ENCODE results near the gene ZACN. TPM values are rescaled to one million over a fixed set of nuclear protein-coding genes. Genes with fewer than 3 reads are reported as not detected.
"Not testable (repeated sequence)": the region's sequence is repeated elsewhere in the genome, so short reads cannot be mapped to it uniquely, and the experiment has no call there.

The ZACN gene
- total RNA-seq, 1 donor from 2014 or later = not detected

DNA sequence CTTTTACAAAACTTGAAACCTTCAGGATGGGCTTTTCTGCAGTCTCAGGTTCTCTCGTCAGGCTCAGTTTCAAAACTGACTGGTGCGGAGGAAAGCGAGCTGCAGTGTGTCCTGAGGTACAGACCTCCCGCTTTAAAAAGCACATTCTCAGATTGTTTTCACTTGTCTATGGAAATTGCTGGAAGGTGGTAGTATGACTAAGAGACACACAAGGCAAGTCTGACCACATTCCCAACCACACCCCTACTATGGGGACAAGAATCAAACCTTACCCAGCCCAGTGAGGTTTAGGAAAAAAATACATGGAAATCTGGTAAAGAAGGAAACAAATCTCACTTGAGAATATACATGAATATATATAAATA, 24.9 kb upstream of the ZACN start:
- DNase-seq = no peak

DNA sequence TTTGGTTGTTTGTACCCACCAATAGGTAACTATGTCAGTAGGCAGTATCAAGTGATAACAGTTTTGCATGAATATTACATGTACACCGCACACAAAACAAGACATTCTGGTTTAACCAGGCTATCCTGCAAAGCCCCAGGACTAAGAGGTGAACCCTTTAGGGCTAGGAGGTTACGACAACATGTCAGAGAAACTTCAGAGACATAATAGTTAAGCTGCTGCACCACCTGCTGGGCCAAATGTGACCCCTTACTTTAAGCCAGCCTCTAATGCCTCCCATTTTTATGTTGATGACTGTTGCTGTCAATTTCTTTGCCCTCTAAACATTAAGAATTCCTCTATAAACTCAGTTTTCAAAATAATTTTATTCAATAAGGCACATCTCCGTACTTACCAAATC, 22.1 kb upstream of the ZACN start:
- DNase-seq = no peak

GRCh38 chr17:76058264-76058663, 20.7 kb upstream of the ZACN start:
- not testable (repeated sequence) for DNase-seq

DNA sequence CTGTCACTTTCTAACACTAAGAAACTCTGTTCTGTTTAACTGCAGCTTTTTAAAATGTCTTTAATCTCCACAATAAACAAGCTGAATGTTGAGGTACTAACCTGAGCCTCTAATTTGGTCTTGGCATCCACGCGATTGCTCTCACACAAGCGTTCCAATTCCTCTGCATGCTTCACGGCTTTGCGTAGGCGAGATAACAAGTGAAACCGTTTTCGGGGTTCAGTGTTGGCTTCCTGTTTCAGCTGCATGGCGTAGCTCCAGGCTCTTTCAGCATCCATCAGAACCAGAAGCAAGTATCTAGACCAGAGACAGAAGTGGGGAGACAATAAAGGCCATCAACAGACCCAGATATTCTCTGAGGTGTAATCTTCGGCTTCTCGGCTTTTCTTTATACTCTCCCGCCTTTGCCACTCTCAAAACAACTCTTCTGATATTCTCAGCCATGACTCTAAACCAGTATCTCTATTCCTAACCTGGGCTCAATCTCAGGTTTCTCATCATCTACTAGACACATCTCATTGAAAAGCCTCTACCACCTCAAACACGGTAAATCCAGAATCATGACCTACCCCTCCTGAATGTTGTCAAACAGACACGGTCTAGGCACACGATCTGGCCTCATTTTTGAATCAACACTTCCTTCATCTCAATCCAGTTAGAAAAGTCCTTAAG, 15.0 kb upstream of the ZACN start:
- DNase-seq = no peak

DNA sequence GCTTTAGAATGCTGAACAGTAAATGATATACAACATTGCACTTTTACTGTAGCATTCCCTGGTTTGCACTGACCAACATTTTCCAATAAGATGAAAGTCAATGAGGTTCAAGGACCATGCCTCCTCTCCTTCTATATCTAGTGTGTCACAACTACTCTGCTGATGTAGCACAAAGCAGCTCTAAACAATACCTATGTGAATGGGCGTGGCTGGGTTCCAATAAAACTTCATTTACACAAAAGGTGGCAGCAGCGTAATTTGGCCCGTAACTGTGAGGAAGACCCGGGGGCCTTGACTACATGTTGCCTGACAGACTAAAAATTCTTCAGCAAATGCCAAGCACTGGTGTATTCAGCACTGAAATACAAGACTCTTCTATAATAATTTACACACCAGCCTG, 13.2 kb upstream of the ZACN start:
- no peak for DNase-seq

- no peak for DNase-seq
Measured at GRCh38 chr17:76071531-76072147, 7.3 kb upstream of the ZACN start.

GRCh38 chr17:76072148-76072858, 6.7 kb upstream of the ZACN start, which contains the start of gene SRP68:
SRP68 (minus strand) TSS chr17:76072517; CDS start chr17:76072491, 26 bp downstream.
- peak; percentile 96 for DNase-seq

DNA sequence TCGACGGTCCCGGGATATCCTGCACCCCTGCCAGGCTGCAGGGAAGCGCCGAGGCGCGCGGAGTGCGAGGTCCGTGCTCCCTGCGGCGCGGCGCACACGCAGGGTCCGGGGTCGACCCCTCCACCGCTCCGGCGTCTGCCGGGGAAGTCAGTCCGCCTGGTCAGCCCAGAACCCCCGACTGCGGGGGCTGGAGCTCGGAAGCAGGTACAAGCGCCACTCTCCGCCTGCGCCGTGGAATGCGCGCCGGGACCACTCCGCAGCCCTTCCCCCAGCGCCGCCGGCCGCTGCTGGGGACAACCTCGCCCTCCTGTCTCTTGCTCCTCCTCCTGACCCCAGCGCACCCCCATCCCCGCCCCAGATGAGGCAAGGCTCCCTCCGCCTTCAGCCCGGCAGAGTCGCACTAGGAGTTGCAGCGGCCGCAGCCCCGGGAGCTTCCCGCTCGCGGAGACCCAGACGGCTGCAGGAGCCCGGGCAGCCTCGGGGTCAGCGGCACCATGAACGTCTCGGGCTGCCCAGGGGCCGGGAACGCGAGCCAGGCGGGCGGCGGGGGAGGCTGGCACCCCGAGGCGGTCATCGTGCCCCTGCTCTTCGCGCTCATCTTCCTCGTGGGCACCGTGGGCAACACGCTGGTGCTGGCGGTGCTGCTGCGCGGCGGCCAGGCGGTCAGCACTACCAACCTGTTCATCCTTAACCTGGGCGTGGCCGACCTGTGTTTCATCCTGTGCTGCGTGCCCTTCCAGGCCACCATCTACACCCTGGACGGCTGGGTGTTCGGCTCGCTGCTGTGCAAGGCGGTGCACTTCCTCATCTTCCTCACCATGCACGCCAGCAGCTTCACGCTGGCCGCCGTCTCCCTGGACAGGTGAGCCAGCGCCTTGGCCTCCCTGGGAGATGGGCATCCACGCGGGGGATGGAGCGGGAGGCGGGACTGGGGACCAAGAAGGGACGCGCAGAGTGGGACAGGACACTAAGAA, 4.3 kb upstream of the ZACN start, which contains the start of gene GALR2:
Gene GALR2, plus strand, starts transcription at position 392 of the 974 bp plus-strand sequence. Its CDS starts 103 bp downstream, at position 495.
- DNase-seq = no peak

- no peak for DNase-seq
Measured at GRCh38 chr17:76075364-76076145, 3.4 kb upstream of the ZACN start.

- no peak for DNase-seq
Measured at GRCh38 chr17:76076146-76076764, 2.7 kb upstream of the ZACN start.

DNA sequence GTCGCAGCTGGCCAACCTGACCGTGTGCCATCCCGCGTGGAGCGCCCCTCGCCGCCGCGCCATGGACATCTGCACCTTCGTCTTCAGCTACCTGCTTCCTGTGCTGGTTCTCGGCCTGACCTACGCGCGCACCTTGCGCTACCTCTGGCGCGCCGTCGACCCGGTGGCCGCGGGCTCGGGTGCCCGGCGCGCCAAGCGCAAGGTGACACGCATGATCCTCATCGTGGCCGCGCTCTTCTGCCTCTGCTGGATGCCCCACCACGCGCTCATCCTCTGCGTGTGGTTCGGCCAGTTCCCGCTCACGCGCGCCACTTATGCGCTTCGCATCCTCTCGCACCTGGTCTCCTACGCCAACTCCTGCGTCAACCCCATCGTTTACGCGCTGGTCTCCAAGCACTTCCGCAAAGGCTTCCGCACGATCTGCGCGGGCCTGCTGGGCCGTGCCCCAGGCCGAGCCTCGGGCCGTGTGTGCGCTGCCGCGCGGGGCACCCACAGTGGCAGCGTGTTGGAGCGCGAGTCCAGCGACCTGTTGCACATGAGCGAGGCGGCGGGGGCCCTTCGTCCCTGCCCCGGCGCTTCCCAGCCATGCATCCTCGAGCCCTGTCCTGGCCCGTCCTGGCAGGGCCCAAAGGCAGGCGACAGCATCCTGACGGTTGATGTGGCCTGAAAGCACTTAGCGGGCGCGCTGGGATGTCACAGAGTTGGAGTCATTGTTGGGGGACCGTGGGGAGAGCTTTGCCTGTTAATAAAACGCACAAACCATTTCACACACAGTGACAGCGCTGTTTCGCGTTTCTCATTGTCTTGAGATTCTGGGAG, 2.0 kb upstream of the ZACN start:
- DNase-seq = peak; percentile 41

- no peak for DNase-seq
Measured at GRCh38 chr17:76077584-76078110, 1.3 kb upstream of the ZACN start.

DNA sequence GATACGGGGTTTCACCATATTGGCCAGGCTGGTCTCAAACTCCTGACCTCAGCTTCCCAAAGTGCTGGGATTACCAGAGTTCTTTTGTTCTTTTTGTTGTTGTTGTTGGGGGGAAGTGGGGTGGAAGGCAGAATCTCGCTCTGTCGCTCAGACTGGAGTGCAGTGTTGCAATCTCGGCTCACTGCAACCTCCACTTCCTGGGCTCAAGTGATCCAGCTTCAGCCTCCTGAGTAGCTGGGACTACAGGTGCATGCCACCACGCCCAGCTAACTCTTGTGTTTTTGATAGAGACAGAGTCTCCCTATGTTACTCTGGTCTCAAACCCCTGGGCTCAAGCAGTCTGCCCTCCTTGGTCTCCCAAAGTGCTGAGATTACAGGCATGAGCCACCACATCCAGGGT, 612 bp upstream of the ZACN start:
- not testable (repeated sequence) for DNase-seq

DNA sequence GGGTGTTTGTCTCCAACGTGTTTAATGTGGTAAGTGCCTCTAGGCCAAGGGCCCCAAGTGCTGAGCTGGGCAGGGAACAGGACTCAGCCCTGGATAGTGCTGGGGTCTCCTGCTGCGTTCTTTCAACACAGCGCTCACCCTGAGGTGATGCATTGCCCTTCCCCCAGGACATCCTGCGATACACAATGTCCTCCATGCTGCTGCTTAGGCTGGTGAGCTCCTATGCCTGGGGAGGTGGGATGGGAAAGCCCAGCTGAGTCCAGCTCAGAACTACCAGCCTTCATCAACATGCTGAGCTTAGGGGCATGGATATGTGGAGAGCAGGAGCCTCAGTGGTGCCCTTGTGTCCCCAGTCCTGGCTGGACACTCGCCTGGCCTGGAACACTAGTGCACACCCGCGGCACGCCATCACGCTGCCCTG, 563 bp downstream of the ZACN start:
- DNase-seq = no peak

DNA sequence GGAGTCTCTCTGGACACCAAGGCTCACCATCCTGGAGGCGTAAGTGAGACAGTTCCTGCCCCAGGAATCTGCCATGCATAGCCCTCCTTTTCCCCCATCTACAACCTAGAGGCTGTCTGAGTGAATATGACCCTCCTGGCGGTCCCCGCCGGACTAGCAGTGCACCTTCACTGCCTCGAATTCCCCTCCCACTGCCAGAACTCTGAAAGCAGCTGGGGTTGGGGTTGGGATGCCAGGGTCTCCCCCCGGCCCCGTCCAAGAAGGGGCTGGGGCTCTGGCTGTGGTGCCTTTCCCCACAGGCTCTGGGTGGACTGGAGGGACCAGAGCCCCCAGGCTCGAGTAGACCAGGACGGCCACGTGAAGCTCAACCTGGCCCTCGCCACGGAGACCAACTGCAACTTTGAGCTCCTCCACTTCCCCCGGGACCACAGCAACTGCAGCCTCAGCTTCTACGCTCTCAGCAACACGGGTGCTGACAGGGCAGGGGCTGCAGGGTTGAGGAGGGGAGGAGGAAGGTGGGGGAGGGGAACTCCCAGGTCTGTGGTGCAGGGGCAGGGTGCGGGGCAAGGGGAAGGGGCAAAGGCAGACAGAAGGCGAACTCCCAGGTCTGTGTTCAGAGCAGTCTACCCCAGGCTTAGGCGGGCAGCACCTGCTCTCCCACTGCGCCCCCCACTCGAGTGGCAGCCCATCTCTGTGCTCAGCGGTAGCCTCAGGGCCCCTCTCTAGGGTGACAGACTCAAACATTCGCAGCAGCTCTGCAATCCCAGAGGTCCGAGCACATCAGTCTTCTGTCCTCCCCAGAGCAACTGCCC, 1.2 kb downstream of the ZACN start:
- DNase-seq = no peak

GRCh38 chr17:76080768-76081287, 1.8 kb downstream of the ZACN start:
- no peak for DNase-seq

DNA sequence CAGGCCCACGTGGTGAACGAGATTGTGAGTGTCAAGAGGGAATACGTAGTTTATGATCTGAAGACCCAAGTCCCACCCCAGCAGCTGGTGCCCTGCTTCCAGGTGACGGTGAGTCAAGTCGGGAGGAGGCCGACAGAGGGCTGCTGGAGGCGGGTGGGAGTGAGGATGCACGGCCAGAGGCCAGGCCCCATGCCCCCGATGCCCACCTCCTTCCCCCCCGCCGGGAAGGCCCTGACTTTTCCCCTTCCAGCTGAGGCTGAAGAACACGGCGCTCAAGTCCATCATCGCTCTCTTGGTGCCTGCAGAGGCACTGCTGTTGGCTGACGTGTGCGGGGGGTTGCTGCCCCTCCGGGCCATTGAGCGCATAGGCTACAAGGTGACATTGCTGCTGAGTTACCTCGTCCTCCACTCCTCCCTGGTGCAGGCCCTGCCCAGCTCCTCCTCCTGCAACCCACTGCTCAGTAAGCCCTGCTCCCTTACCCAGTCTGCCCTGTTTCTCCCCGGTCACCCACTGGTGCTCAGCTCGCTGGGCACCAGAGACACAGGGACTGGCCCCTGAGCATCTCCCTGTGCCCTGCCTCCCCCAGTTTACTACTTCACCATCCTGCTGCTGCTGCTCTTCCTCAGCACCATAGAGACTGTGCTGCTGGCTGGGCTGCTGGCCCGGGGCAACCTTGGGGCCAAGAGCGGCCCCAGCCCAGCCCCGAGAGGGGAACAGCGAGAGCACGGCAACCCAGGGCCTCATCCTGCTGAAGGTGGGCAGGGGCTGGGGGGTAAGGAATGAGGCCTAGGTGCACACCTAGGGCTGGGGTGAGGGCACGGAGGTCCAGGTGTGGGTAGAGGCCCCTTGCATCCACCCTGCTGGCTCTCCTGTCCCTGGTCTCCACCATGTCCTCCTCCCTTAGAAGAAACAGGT, 2.6 kb downstream of the ZACN start:
- DNase-seq = no peak

Measured in tongue (tissue), 2 donors.